Effector memory CD4-positive, alpha-beta T cell (primary cell): ENCODE results near the gene NBPF12.
"Not testable (repeated sequence)": the region's sequence is repeated elsewhere in the genome, so short reads cannot be mapped to it uniquely, and the experiment has no call there.

Experiments
- DNase-seq, 3 donors: peaks; one replicate each; pipeline ENCODE4 v3.0.0-alpha.2; 2020
- H3K27ac ChIP-seq: 2 replicates; pipeline ENCODE4 v1.7.0; 2013; ENCODE audit warnings: mild to moderate bottlenecking, low read length, moderate library complexity; ENCODE audit not compliant: insufficient read depth, poor library complexity, severe bottlenecking
- H3K27me3 ChIP-seq: replicated peaks from 2 replicates; pipeline ENCODE4 v1.7.0; 2013; ENCODE audit warnings: mild to moderate bottlenecking, low read length; ENCODE audit not compliant: insufficient read depth, control insufficient read depth, poor library complexity, severe bottlenecking
- H3K36me3 ChIP-seq: 2 replicates; pipeline ENCODE4 v1.7.0; 2013; ENCODE audit warnings: mild to moderate bottlenecking, low read length, moderate library complexity; ENCODE audit not compliant: control insufficient read depth, insufficient read depth
- H3K4me1 ChIP-seq: 2 replicates; pipeline ENCODE4 v1.7.0; 2013; ENCODE audit warnings: low read length, mild to moderate bottlenecking; ENCODE audit not compliant: control insufficient read depth, insufficient read depth, poor library complexity, severe bottlenecking
- H3K4me3 ChIP-seq: 2 replicates; pipeline ENCODE4 v1.7.0; 2013; ENCODE audit warnings: low read length, low read depth, mild to moderate bottlenecking; ENCODE audit not compliant: insufficient read depth, poor library complexity, severe bottlenecking
- H3K9me3 ChIP-seq: 2 replicates; pipeline ENCODE4 v1.7.0; 2013; ENCODE audit warnings: mild to moderate bottlenecking, low read length, moderate library complexity; ENCODE audit not compliant: control insufficient read depth

NBPF12 gene

DNA sequence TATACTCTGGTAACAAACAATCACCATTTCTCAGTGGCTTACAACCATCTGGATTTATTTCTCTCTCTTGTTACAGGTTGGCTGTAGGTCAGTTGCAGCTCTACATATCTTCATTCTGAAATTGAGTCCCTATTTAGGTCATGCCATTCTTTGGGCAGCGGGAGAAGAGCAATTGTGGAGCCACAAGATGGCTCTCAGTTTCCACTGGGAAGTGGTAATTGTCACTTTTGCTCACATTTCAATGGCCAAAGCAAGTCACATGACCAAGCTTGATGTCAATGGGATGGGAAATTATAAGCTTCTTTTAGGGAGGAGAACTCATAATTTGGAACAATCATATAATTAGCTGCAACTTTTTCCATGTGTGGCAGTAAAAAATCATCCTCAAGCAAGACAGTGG lies 7.9 kb upstream of the NBPF12 start:
- H3K36me3 ChIP-seq, H3K9me3 ChIP-seq, H3K4me1 ChIP-seq, H3K27ac ChIP-seq, H3K4me3 ChIP-seq, H3K27me3 ChIP-seq, DNase-seq: not testable (repeated sequence)

GRCh38 chr1:146934390-146935223 lies 3.5 kb upstream of the NBPF12 start:
- not testable (repeated sequence) for H3K9me3 ChIP-seq, H3K36me3 ChIP-seq, DNase-seq, H3K27ac ChIP-seq, H3K4me3 ChIP-seq, H3K4me1 ChIP-seq, H3K27me3 ChIP-seq

- not testable (repeated sequence) for DNase-seq, H3K27ac ChIP-seq, H3K4me3 ChIP-seq, H3K9me3 ChIP-seq, H3K36me3 ChIP-seq, H3K4me1 ChIP-seq, H3K27me3 ChIP-seq
Measured at GRCh38 chr1:146937462-146937861, 662 bp upstream of the NBPF12 start.

DNA sequence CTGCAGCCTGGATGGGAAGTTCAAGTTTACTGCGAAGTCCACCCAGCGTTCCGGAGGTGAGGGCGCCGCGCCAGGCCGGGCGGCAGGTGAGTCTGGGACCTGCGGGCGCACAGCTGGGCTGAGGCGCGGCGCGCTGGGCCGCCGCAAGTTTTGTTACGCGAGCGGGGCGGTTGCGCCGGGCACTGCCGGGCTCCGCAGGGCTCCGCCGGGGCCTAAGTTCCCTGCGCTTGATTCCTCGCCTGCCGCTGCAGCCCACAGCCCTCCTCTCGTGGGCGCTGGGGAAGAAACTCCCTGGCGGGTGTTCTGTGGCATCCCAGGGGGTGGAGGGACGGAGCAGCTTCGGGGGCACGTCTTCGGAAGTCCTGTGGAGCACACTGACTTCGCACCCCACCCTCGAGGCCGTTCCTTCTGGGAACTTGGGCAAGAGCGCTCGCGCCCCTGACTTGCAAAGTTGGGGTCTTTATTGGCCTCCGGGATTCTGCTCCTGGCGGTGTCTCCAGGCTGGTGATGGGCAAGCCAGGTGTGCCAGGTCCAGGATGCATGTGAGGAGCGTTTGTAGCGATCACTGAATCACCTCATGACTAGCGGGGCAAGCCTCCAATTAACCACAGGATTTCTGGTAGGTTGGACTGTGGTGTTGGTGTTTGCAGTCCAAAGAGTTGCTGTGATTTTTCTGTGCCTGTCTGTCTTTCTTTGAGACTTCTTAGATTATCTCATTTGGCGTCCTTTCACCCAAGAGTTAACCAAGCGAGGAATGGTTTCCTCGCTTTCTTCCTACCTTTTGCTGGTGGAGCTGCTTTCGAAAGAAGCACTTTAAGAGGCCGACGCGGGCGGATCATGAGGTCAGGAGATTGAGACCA lies 1.0 kb downstream of the NBPF12 start:
- not testable (repeated sequence) for H3K36me3 ChIP-seq, H3K4me1 ChIP-seq, H3K27me3 ChIP-seq, H3K9me3 ChIP-seq
- H3K4me3 ChIP-seq: peak overlapping the region; percentile 70
- DNase-seq: peak in 1 of 3 donors; percentile 5
- peak overlapping the region; percentile 70 for H3K27ac ChIP-seq

DNA sequence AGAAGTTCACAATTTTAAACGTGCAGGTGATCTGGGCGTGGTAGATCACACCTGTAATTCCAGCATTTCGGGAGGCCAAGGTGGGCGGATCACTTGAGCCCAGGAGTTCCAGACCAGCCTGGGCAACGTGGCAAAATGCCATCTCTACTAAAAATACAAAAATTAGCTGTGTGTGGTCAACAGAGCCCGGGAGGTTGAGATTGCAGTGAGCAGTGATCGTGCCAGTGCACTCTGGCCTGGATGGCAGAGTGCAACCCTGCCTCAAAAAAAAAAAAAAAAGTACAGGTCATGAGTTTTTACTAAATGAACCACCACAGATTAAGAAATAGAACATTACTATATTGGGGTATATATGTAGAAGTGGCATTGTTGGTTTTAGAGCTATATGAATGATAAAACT lies 2.2 kb downstream of the NBPF12 start:
- H3K27ac ChIP-seq, H3K4me3 ChIP-seq: not testable (repeated sequence)

GRCh38 chr1:146943342-146943886 lies 5.3 kb downstream of the NBPF12 start:
- H3K27me3 ChIP-seq, H3K9me3 ChIP-seq, H3K27ac ChIP-seq, H3K4me1 ChIP-seq, H3K4me3 ChIP-seq, H3K36me3 ChIP-seq, DNase-seq: not testable (repeated sequence)

More for the DNA sequence above, 2.2 kb downstream of the NBPF12 start:
- not testable (repeated sequence) for H3K36me3 ChIP-seq, DNase-seq, H3K4me1 ChIP-seq, H3K27me3 ChIP-seq, H3K9me3 ChIP-seq

GRCh38 chr1:146948127-146948526 lies 10.0 kb downstream of the NBPF12 start:
- not testable (repeated sequence) for H3K27me3 ChIP-seq, H3K4me1 ChIP-seq, DNase-seq, H3K4me3 ChIP-seq, H3K9me3 ChIP-seq, H3K36me3 ChIP-seq, H3K27ac ChIP-seq

DNA sequence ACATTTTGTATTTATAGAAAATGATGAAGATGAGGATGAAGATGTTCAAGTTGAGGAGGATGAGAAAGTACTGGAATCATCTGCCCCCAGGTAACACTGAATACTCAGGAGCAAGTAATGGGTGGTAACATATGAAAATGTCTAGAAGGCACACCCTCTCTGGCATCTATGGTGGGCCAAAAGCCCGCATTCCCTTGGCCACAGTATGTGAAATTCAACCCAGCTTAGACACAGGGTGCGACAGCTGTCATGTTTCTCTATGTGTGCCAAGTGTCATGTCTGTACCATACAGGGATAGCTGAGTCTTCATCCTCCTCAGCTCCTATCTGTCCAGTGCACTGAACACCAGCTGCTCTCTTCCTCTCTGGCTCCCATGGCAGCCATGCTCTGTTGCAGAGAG lies 26.2 kb downstream of the NBPF12 start:
- H3K9me3 ChIP-seq, H3K4me3 ChIP-seq, H3K36me3 ChIP-seq, H3K4me1 ChIP-seq, DNase-seq, H3K27me3 ChIP-seq, H3K27ac ChIP-seq: not testable (repeated sequence)

DNA sequence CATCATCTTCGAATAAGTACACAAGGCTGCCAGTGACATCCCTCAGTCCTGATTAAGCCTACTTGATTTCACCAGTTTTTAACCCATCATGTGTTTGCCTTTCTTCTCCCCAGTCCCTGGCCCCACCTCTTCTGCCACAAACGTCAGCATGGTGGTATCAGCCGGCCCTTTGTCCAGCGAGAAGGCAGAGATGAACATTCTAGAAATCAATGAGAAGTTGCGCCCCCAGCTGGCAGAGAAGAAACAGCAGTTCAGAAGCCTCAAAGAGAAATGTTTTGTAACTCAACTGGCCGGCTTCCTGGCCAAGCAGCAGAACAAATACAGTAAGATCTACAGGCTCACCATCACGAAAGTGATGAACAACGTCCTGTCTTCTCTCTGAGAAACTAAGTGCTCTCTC lies 28.2 kb downstream of the NBPF12 start:
- H3K4me3 ChIP-seq, H3K9me3 ChIP-seq, H3K4me1 ChIP-seq, H3K36me3 ChIP-seq, H3K27me3 ChIP-seq, H3K27ac ChIP-seq, DNase-seq: not testable (repeated sequence)

DNA sequence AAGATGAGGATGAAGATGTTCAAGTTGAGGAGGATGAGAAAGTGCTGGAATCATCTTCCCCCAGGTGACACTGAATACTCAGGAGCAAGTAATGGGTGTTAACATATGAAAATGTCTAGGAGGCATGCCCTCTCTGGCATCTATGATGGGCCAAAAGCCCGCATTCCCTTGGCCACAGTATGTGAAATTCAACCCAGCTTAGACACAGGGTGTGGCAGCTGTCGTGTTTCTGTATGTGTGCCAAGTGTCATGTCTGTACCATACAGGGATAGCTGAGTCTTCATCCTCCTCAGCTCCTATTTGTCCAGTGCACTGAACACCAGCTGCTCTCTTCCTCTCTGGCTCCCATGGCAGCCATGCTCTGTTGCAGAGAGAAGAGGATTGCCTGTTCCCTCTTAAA lies 32.5 kb downstream of the NBPF12 start:
- not testable (repeated sequence) for H3K4me1 ChIP-seq, H3K36me3 ChIP-seq, H3K27ac ChIP-seq, H3K27me3 ChIP-seq, H3K4me3 ChIP-seq, H3K9me3 ChIP-seq, DNase-seq
